Gastrocnemius medialis (tissue), 4 donors: ENCODE results near the gene LRCH1.

Source experiments
- POLR2A ChIP-seq, 2 donors: fragments of 450-650 bp; IDR thresholded peaks; one replicate each; pipeline ENCODE4 v1.6.1; 2017; ENCODE audit warnings: antibody characterized with exemption in 2 of 2, mild to moderate bottlenecking in 2 of 2, moderate library complexity in 2 of 2
- TF ChIP-seq, protein P1 (sequence below), 5 experiments: fragments of 450-650 bp in 3 of 5; fragments of 200-600 bp in 2 of 5; sonication (generic) in 2 of 5; IDR thresholded peaks in 4 of 5; conservative IDR thresholded peaks in 1 of 5; 1 replicate in 4 of 5; 2 replicates in 1 of 5; pipeline ENCODE4 v1.5.1; 2016 to 2019; ENCODE audit warnings: antibody characterized with exemption in 5 of 5, mild to moderate bottlenecking in 3 of 5, moderate library complexity in 3 of 5

DNA sequence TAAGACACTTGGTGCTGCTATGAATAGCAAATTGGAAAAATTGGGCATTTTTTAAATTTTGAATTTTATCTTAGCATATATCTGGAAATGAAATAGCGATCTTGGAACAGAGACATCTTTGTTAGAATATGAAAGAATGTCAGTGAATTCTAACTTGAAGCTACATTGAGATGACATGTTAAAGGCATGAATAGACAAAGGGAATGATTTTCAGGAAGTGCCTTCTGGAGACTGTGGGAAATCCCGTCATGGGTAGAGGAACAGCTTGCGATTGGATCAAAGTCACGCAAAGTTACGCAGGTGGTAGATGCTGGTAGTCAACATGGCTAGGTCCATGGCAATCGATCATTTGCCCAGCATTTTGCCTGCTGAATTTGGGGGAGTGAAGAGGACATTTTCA lies 43.5 kb downstream of the LRCH1 start:
- TF ChIP-seq, protein P1, sequence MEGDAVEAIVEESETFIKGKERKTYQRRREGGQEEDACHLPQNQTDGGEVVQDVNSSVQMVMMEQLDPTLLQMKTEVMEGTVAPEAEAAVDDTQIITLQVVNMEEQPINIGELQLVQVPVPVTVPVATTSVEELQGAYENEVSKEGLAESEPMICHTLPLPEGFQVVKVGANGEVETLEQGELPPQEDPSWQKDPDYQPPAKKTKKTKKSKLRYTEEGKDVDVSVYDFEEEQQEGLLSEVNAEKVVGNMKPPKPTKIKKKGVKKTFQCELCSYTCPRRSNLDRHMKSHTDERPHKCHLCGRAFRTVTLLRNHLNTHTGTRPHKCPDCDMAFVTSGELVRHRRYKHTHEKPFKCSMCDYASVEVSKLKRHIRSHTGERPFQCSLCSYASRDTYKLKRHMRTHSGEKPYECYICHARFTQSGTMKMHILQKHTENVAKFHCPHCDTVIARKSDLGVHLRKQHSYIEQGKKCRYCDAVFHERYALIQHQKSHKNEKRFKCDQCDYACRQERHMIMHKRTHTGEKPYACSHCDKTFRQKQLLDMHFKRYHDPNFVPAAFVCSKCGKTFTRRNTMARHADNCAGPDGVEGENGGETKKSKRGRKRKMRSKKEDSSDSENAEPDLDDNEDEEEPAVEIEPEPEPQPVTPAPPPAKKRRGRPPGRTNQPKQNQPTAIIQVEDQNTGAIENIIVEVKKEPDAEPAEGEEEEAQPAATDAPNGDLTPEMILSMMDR (IDR thresholded peaks at IDR 0.05 in 4 of 5, conservative IDR thresholded peaks at IDR 0.05 in 1 of 5): no peak
- TF ChIP-seq POLR2A (IDR thresholded peaks at IDR 0.05): no peak
